ENCODE measurements around the gene TLCD1.

DNA sequence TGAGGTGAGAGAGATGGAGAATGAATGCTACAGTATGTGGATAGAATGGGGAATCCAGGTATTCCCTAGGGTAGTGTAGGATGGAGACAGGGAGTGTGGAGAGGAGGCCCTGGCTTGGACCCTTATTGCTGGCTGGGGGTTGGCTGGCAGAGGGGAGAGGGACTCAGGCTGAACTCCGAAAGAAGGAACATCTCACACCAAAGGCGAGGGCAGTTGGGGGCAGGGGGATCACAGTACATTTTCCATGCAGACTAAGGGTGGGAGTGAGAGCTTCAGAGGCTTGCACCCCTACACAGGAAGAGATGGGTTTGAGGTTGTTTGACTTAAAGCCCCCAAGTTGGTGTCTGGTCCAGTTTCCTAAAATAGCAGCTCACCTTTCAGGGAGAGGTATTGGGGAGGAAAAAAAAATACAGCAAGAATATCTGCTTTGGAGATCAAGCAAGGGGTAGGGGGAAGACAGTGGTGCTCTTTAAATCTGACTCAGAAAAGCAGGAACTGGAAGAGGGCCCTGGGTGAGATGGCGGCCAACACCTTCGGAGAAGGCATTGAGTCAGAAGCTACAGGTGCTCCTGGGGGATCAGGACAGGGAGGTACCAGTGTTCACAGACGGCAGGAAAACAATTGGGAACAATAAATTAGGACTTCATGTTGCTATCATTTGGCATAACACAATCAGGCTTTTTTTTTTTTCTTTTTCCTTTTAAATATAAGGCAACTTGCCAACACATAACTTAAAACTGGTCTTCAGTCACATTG, 30.2 kb upstream of the TLCD1 start:
- no peak for TF ChIP-seq TAF1 (IDR thresholded peaks at IDR 0.05; ENCODE audit: borderline replicate concordance, insufficient read depth, low read length)
- TF ChIP-seq SIN3A (IDR thresholded peaks at IDR 0.05; ENCODE audit: borderline replicate concordance, insufficient read depth, low read length) = no peak
- TF ChIP-seq, protein P1, sequence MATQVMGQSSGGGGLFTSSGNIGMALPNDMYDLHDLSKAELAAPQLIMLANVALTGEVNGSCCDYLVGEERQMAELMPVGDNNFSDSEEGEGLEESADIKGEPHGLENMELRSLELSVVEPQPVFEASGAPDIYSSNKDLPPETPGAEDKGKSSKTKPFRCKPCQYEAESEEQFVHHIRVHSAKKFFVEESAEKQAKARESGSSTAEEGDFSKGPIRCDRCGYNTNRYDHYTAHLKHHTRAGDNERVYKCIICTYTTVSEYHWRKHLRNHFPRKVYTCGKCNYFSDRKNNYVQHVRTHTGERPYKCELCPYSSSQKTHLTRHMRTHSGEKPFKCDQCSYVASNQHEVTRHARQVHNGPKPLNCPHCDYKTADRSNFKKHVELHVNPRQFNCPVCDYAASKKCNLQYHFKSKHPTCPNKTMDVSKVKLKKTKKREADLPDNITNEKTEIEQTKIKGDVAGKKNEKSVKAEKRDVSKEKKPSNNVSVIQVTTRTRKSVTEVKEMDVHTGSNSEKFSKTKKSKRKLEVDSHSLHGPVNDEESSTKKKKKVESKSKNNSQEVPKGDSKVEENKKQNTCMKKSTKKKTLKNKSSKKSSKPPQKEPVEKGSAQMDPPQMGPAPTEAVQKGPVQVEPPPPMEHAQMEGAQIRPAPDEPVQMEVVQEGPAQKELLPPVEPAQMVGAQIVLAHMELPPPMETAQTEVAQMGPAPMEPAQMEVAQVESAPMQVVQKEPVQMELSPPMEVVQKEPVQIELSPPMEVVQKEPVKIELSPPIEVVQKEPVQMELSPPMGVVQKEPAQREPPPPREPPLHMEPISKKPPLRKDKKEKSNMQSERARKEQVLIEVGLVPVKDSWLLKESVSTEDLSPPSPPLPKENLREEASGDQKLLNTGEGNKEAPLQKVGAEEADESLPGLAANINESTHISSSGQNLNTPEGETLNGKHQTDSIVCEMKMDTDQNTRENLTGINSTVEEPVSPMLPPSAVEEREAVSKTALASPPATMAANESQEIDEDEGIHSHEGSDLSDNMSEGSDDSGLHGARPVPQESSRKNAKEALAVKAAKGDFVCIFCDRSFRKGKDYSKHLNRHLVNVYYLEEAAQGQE (IDR thresholded peaks at IDR 0.05; ENCODE audit: insufficient read depth in 1 of 2, low read depth in 2 of 2, low read length in 2 of 2) = no peak
- no peak for TF ChIP-seq POLR2AphosphoS5 (IDR thresholded peaks at IDR 0.05; ENCODE audit: low read depth, low read length)
